COLO668 (cell line): ENCODE results near the gene FERMT2.

ENCODE experiments used
- DNase-seq: peaks from one replicate; lab custom pipeline; 2025; ENCODE audit not compliant: unreplicated experiment; lab: John Stamatoyannopoulos, UW

The FERMT2 gene

GRCh38 chr14:52950898-52951680, at the start of gene FERMT2:
Gene FERMT2, minus strand, starts transcription at chr14:52951050. Its CDS starts 482 bp downstream, at chr14:52950568.
- DNase-seq, result peak; percentile 84

- no peak for DNase-seq
These were observed 47.6 kb upstream of the FERMT2 start for GRCh38 chr14:52998376-52999015.

- no peak for DNase-seq
These were observed 45.6 kb upstream of the FERMT2 start for GRCh38 chr14:52996493-52996892.

- DNase-seq, result no peak
These were observed 45.1 kb upstream of the FERMT2 start for GRCh38 chr14:52995998-52996397.

GRCh38 chr14:52992236-52992870, 41.5 kb upstream of the FERMT2 start:
- no peak for DNase-seq

GRCh38 chr14:52988139-52988538, 37.3 kb upstream of the FERMT2 start:
- no peak for DNase-seq

GRCh38 chr14:52987514-52987913, 36.7 kb upstream of the FERMT2 start:
- no peak for DNase-seq

- no peak for DNase-seq
These were observed 36.2 kb upstream of the FERMT2 start for GRCh38 chr14:52987042-52987441.

- peak; percentile 58 for DNase-seq
These were observed 26.9 kb upstream of the FERMT2 start for GRCh38 chr14:52977798-52978197.

- DNase-seq, result no peak
These were observed 23.6 kb upstream of the FERMT2 start for GRCh38 chr14:52974406-52974805.

- DNase-seq, result peak; percentile 33
These were observed 10.3 kb upstream of the FERMT2 start for GRCh38 chr14:52961060-52961639.

- no peak for DNase-seq
These were observed 9.8 kb upstream of the FERMT2 start for GRCh38 chr14:52960627-52961026.

- DNase-seq, result no peak
These were observed 3.7 kb upstream of the FERMT2 start for GRCh38 chr14:52954346-52955214.

- peak; percentile 35 for DNase-seq
These were observed 1.1 kb upstream of the FERMT2 start for GRCh38 chr14:52951681-52952554.

- peak; percentile 79 for DNase-seq
These were observed 396 bp downstream of the FERMT2 start for GRCh38 chr14:52950410-52950897.

- no peak for DNase-seq
These were observed 990 bp downstream of the FERMT2 start for GRCh38 chr14:52949711-52950409.

- no peak for DNase-seq
These were observed 1.6 kb downstream of the FERMT2 start for GRCh38 chr14:52949249-52949648.

- no peak for DNase-seq
These were observed 2.0 kb downstream of the FERMT2 start for GRCh38 chr14:52948836-52949235.

GRCh38 chr14:52948039-52948438, 2.8 kb downstream of the FERMT2 start:
- no peak for DNase-seq
